ENCODE data around the gene MEIS2. TPM values are rescaled to one million over a fixed set of nuclear protein-coding genes. Genes with fewer than 3 reads are reported as not detected.

Gene MEIS2
- total RNA-seq, 1 donor from 2014 or later: 35.6 TPM

DNA sequence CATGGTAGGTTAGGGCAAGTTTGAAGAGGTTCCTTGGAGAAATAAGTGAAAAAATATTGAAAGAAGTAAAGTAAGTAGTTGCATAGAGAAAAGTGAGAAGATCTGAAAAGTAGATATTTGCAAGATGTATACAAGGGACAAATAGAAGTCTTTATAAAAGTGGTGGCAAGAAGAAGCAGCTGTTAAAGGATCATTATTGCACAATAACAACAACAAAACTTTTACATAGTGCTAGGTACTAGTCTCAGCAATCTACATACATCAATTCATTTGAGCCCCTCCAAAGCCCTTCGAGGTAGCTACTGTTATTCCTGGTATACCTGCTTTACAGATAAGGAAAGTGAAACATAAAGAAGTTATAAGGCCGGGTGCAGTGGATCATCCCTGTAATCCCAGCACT is 239.6 kb downstream of the MEIS2 start:
- H3K9ac ChIP-seq (ENCODE audit: low read length): no peak overlapping the region
- DNase-seq (ENCODE audit: low read depth): no peak
- no peaks in the 10 kb centered on the region for H3K79me2 ChIP-seq (ENCODE audit: insufficient read depth, low read length)
- H3K36me3 ChIP-seq (ENCODE audit: insufficient read depth, low read length): no peaks in the 10 kb centered on the region
- Mint-ChIP-seq H3K9me3 (ENCODE audit: unreplicated experiment) (no peaks in the 10 kb centered on the region), H3K27me3 (ENCODE audit: low read depth, unreplicated experiment) (no peaks in the 10 kb centered on the region), H3K4me3 (ENCODE audit: unreplicated experiment) (no peak overlapping the region), H3K36me3 (ENCODE audit: low read depth, unreplicated experiment) (no peaks in the 10 kb centered on the region), H3K4me1 (ENCODE audit: low read depth, unreplicated experiment) (no peaks in the 10 kb centered on the region), H3K27ac (ENCODE audit: unreplicated experiment) (no peak overlapping the region)
- no peaks in the 10 kb centered on the region for H3K4me1 ChIP-seq (ENCODE audit: insufficient read depth, low read length)
- H3K4me3 ChIP-seq (ENCODE audit: insufficient read depth, low read depth, low read length): no peak overlapping the region
- H3K4me2 ChIP-seq (ENCODE audit: low read length): no peak overlapping the region
- H4K20me1 ChIP-seq (ENCODE audit: insufficient read depth, low read length): no peaks in the 10 kb centered on the region
- no peaks in the 10 kb centered on the region for H3K27me3 ChIP-seq (ENCODE audit: insufficient read depth, low read length)
- FAIRE-seq: no peak
- TF ChIP-seq, protein P1, sequence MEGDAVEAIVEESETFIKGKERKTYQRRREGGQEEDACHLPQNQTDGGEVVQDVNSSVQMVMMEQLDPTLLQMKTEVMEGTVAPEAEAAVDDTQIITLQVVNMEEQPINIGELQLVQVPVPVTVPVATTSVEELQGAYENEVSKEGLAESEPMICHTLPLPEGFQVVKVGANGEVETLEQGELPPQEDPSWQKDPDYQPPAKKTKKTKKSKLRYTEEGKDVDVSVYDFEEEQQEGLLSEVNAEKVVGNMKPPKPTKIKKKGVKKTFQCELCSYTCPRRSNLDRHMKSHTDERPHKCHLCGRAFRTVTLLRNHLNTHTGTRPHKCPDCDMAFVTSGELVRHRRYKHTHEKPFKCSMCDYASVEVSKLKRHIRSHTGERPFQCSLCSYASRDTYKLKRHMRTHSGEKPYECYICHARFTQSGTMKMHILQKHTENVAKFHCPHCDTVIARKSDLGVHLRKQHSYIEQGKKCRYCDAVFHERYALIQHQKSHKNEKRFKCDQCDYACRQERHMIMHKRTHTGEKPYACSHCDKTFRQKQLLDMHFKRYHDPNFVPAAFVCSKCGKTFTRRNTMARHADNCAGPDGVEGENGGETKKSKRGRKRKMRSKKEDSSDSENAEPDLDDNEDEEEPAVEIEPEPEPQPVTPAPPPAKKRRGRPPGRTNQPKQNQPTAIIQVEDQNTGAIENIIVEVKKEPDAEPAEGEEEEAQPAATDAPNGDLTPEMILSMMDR (IDR thresholded peaks at IDR 0.05; ENCODE audit: insufficient read depth, low read depth, low read length): no peak
- no peak for TF ChIP-seq EZH2 (IDR thresholded peaks at IDR 0.05; ENCODE audit: insufficient read depth, low read length)
- H3K9me3 ChIP-seq (ENCODE audit: insufficient read depth, low read depth, low read length): no peaks in the 10 kb centered on the region
- no peak overlapping the region for H3K27ac ChIP-seq (ENCODE audit: low read depth, low read length)
- H2AFZ ChIP-seq (ENCODE audit: low read depth, low read length): no peak overlapping the region

DNA sequence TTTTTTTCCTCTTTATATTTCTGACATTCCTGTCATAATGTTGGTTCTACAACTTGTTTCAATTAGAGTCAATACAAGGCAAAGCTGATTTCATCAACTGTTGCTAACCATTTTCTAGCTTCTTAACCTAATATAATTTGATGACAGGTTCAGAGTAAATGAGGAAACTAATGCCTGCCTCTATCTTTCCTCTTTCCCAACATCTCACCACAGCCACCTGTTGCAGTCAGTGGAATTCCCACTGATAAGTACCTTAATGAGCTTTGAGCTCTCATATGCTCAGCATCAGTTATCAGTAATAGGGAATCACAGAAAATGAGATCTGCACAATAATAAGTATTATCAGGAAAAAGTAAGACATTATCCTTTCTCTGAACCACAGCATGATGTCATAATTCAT is 241.9 kb downstream of the MEIS2 start:
- FAIRE-seq (no peak), DNase-seq (ENCODE audit: low read depth) (no peak)
- H3K79me2 ChIP-seq (ENCODE audit: insufficient read depth, low read length): no peaks in the 10 kb centered on the region
- no peaks in the 10 kb centered on the region for H3K9me3 ChIP-seq (ENCODE audit: insufficient read depth, low read depth, low read length)
- no peaks in the 10 kb centered on the region for H3K36me3 ChIP-seq (ENCODE audit: insufficient read depth, low read length)
- no peaks in the 10 kb centered on the region for H3K27me3 ChIP-seq (ENCODE audit: insufficient read depth, low read length)
- no peaks in the 10 kb centered on the region for H3K27me3 Mint-ChIP-seq (ENCODE audit: low read depth, unreplicated experiment)
- H2AFZ ChIP-seq (ENCODE audit: low read depth, low read length): no peak overlapping the region
- H3K27ac ChIP-seq (ENCODE audit: low read depth, low read length): no peak overlapping the region
- no peak overlapping the region for H3K27ac Mint-ChIP-seq (ENCODE audit: unreplicated experiment)
- H4K20me1 ChIP-seq (ENCODE audit: insufficient read depth, low read length): no peaks in the 10 kb centered on the region
- H3K4me2 ChIP-seq (ENCODE audit: low read length): no peak overlapping the region
- H3K4me1 Mint-ChIP-seq (ENCODE audit: low read depth, unreplicated experiment): no peaks in the 10 kb centered on the region
- no peak overlapping the region for H3K9ac ChIP-seq (ENCODE audit: low read length)
- no peaks in the 10 kb centered on the region for H3K9me3 Mint-ChIP-seq (ENCODE audit: unreplicated experiment)
- H3K4me3 ChIP-seq (ENCODE audit: insufficient read depth, low read depth, low read length): no peak overlapping the region
- H3K4me1 ChIP-seq (ENCODE audit: insufficient read depth, low read length): no peaks in the 10 kb centered on the region
- no peaks in the 10 kb centered on the region for H3K36me3 Mint-ChIP-seq (ENCODE audit: low read depth, unreplicated experiment)
- H3K4me3 Mint-ChIP-seq (ENCODE audit: unreplicated experiment): no peak overlapping the region
- TF ChIP-seq, protein P1 (IDR thresholded peaks at IDR 0.05; ENCODE audit: insufficient read depth, low read depth, low read length): no peak
- TF ChIP-seq EZH2 (IDR thresholded peaks at IDR 0.05; ENCODE audit: insufficient read depth, low read length): no peak

DNA sequence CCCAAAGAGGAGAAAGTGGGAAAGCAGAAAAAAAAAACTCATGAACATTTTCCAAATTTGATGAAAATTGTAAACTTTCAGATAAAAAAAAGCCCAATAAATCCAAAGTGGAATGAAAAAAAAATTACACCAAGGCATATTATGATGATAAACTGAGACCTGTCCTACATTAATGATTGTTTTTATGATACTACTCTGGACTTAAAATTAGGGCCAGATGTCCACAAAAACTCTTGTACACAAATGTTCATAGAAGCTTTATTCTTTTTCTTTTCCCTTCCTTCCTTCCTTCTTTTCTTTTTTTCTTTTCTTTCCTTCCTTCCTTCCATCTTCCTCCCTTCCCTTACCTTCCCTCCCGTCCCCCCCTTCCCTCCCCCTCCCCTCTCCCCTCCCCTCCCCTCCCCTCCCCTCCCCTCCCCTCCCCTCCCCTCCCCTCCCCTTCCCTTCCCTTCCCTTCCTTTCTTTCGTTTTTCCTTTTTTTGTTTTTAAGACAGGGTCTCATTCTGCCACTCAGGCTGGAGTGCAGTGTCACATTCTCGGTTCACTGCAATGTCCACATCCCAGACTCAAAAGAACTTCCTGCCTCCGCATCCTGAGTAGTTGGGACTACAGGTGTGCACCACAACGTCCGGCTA is 243.9 kb downstream of the MEIS2 start:
- no peaks in the 10 kb centered on the region for H3K27me3 ChIP-seq (ENCODE audit: insufficient read depth, low read length)
- no peak overlapping the region for H3K4me2 ChIP-seq (ENCODE audit: low read length)
- H3K36me3 ChIP-seq (ENCODE audit: insufficient read depth, low read length): no peaks in the 10 kb centered on the region
- no peak overlapping the region for H3K4me3 Mint-ChIP-seq (ENCODE audit: unreplicated experiment)
- H3K4me1 ChIP-seq (ENCODE audit: insufficient read depth, low read length): no peaks in the 10 kb centered on the region
- no peaks in the 10 kb centered on the region for H3K79me2 ChIP-seq (ENCODE audit: insufficient read depth, low read length)
- no peak overlapping the region for H3K4me3 ChIP-seq (ENCODE audit: insufficient read depth, low read depth, low read length)
- H2AFZ ChIP-seq (ENCODE audit: low read depth, low read length): no peak overlapping the region
- no peak overlapping the region for H3K27ac ChIP-seq (ENCODE audit: low read depth, low read length)
- no peaks in the 10 kb centered on the region for H4K20me1 ChIP-seq (ENCODE audit: insufficient read depth, low read length)
- peaks cover 3% of the 10 kb centered on the region for H3K9me3 Mint-ChIP-seq (ENCODE audit: unreplicated experiment)
- FAIRE-seq (no peak), DNase-seq (ENCODE audit: low read depth) (no peak)
- TF ChIP-seq, protein P1 (IDR thresholded peaks at IDR 0.05; ENCODE audit: insufficient read depth, low read depth, low read length): no peak
- TF ChIP-seq EZH2 (IDR thresholded peaks at IDR 0.05; ENCODE audit: insufficient read depth, low read length): no peak
- H3K36me3 Mint-ChIP-seq (ENCODE audit: low read depth, unreplicated experiment): no peaks in the 10 kb centered on the region
- H3K27ac Mint-ChIP-seq (ENCODE audit: unreplicated experiment): no peak overlapping the region
- no peaks in the 10 kb centered on the region for H3K9me3 ChIP-seq (ENCODE audit: insufficient read depth, low read depth, low read length)
- H3K4me1 Mint-ChIP-seq (ENCODE audit: low read depth, unreplicated experiment): no peaks in the 10 kb centered on the region
- H3K27me3 Mint-ChIP-seq (ENCODE audit: low read depth, unreplicated experiment): no peaks in the 10 kb centered on the region
- H3K9ac ChIP-seq (ENCODE audit: low read length): no peak overlapping the region

Data from astrocyte (in vitro differentiated cells and primary cell).